HG03196 (cell line): ENCODE measurements around the gene CBLN2.

Source experiments
- ATAC-seq: cut with Tn5 transposase; IDR thresholded peaks from one replicate; pipeline ENCODE4 v1.9.1; 2021; ENCODE audit not compliant: unreplicated experiment

Gene CBLN2

GRCh38 chr18:72544092-72544886 lies at the start of gene CBLN2:
Gene CBLN2 (minus strand): TSS chr18:72544342. CDS start chr18:72542160, 2,182 bp downstream.
- peak; percentile 89 for ATAC-seq

- ATAC-seq: no peak
These were observed 44.2 kb upstream of the CBLN2 start for GRCh38 chr18:72588360-72588759.

GRCh38 chr18:72584787-72585186 lies 40.6 kb upstream of the CBLN2 start:
- no peak for ATAC-seq

- no peak for ATAC-seq
These were observed 37.8 kb upstream of the CBLN2 start for GRCh38 chr18:72581976-72582375.

- ATAC-seq: no peak
These were observed 28.8 kb upstream of the CBLN2 start for GRCh38 chr18:72572896-72573295.

GRCh38 chr18:72566290-72566689 lies 22.1 kb upstream of the CBLN2 start:
- ATAC-seq: no peak

GRCh38 chr18:72555968-72556367 lies 11.8 kb upstream of the CBLN2 start:
- no peak for ATAC-seq

- no peak for ATAC-seq
These were observed 11.0 kb upstream of the CBLN2 start for GRCh38 chr18:72555101-72555500.

GRCh38 chr18:72543357-72544055 lies 636 bp downstream of the CBLN2 start:
- no peak for ATAC-seq

- no peak for ATAC-seq
These were observed 1.2 kb downstream of the CBLN2 start for GRCh38 chr18:72542984-72543356.

GRCh38 chr18:72542342-72542741 lies 1.8 kb downstream of the CBLN2 start:
- no peak for ATAC-seq

GRCh38 chr18:72541871-72542332 lies 2.2 kb downstream of the CBLN2 start:
- no peak for ATAC-seq

- no peak for ATAC-seq
These were observed 4.2 kb downstream of the CBLN2 start for GRCh38 chr18:72539901-72540300.

- no peak for ATAC-seq
These were observed 13.5 kb downstream of the CBLN2 start for GRCh38 chr18:72530622-72531021.

- ATAC-seq: no peak
These were observed 39.3 kb downstream of the CBLN2 start for GRCh38 chr18:72504866-72505265.

GRCh38 chr18:72502671-72503431 lies 41.3 kb downstream of the CBLN2 start:
- no peak for ATAC-seq

- ATAC-seq: no peak
These were observed 51.6 kb downstream of the CBLN2 start for GRCh38 chr18:72492497-72492896.
